ENCODE results near the gene AAK1.

The AAK1 gene

DNA sequence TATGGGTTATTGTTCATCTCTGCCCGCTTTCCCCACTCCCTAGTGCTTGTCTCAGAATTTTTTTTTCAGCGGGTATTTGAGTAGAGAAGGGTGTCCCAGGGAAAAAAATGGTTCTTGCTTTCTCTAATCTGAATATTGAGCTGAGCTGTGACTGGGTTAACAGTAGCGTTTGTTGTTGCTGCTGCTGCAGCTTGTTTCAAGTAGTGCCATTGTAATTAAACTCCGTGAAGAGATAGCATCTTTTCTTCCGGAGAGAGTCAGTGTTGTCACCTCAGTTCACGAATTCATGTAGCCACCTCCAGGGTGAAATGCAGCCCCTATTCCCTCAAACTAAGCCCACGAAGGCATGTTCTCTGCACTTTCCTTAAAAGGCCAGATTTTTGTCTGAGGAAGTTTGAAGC lies 1.5 kb upstream of the AAK1 start:
- no peak for DNase-seq (ENCODE audit: low read depth)
- TF ChIP-seq CTCF (conservative IDR thresholded peaks at IDR 0.05; ENCODE audit: control insufficient read depth, insufficient read depth, low read depth, low read length), result no peak
- H3K4me3 ChIP-seq (ENCODE audit: control insufficient read depth, low read depth, low read length), result peak overlapping the region; percentile 81

GRCh38 chr2:69644506-69644979 lies 1.0 kb upstream of the AAK1 start:
- peak overlapping the region; percentile 81 for H3K4me3 ChIP-seq (ENCODE audit: control insufficient read depth, low read depth, low read length)
- no peak for TF ChIP-seq CTCF (conservative IDR thresholded peaks at IDR 0.05; ENCODE audit: control insufficient read depth, insufficient read depth, low read depth, low read length)
- DNase-seq (ENCODE audit: low read depth), result no peak

GRCh38 chr2:69642709-69643601 lies 584 bp downstream of the AAK1 start:
- no peak for TF ChIP-seq CTCF (conservative IDR thresholded peaks at IDR 0.05; ENCODE audit: control insufficient read depth, insufficient read depth, low read depth, low read length)

DNA sequence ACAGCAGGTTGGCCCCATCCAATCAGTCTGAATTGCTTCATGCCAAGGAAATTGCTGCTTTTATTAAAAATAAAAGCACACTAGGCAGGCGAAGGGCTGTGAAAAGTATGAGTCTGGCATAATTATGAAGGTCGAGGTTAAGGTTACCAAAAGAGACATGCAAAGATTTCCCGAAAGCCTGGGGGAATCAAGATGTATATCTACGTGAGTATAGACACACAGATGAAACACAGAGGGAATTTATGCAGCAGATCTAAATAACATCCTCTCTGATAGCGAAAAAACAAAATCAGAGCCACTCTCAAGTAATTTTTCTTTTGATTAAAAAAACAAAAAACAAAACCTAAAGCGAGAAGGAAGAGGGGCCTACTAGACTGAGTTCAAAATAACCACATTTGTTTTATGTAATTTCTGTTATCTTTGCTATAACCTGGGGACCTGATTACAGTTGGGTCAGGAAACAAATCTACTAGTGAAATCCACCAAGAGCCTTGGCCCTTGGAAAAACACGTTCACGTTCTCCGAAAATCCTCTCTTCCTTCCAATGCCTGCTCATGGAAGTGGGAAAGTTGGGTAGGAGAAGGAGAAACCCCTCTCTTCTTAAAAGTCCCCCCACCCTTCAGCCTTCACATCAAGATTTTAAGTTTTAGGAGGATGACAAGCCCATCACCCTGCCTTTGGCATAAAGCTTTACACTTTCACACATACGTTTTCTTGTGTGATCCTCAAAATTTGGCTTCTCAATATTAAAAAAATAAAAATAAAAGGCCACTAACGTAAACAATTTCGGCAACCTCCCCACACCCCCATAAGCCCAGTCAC lies 1.4 kb downstream of the AAK1 start:
- H3K4me3 ChIP-seq (ENCODE audit: control insufficient read depth, low read depth, low read length), result peak overlapping the region; percentile 92
- no peak for DNase-seq (ENCODE audit: low read depth)
- TF ChIP-seq CTCF (conservative IDR thresholded peaks at IDR 0.05; ENCODE audit: control insufficient read depth, insufficient read depth, low read depth, low read length), result no peak

More at GRCh38 chr2:69642709-69643601, 584 bp downstream of the AAK1 start:
- peak; percentile 88 for DNase-seq (ENCODE audit: low read depth)
- peak overlapping the region; percentile 92 for H3K4me3 ChIP-seq (ENCODE audit: control insufficient read depth, low read depth, low read length)

DNA sequence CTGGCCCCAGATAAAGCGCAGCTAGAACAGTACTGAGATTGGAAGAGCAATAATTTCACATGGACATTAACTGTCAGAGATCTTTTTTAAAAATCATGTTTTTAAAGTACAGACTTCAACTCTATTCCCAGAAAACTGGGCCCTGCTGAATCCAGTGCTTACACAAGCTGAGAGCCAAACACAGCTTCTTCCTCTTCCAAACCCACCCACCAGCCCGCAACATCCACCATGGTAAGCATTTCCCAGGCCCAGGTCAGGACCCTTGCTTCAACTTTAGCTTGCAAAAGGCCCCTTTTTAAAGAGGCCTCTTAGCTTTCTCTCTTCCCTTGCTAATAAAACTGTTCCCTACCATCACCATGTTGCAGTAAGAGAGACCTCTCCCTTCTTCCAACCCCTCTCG lies 2.1 kb downstream of the AAK1 start:
- DNase-seq (ENCODE audit: low read depth), result no peak
- TF ChIP-seq CTCF (conservative IDR thresholded peaks at IDR 0.05; ENCODE audit: control insufficient read depth, insufficient read depth, low read depth, low read length), result no peak
- H3K4me3 ChIP-seq (ENCODE audit: control insufficient read depth, low read depth, low read length), result peak overlapping the region; percentile 92

DNA sequence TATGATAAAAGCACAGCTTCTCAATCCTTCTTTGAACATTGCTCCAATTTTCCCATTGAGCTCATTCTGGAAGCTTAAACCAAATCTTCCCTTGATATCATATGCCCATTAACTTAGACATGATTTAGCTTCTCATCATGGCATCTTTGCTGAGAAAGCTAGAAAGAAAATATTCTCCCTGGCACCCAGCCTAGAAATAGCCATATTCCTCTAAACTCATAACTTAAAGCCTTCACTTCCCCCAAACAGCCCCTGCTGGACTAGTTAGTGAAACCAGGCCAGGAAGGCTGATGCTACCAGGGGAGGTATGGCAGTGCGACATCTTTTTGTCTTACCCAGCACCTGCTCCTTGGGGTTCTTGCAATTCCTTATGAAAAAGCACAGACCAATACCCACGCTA lies 4.3 kb downstream of the AAK1 start:
- no peak for TF ChIP-seq CTCF (conservative IDR thresholded peaks at IDR 0.05; ENCODE audit: control insufficient read depth, insufficient read depth, low read depth, low read length)
- no peak for DNase-seq (ENCODE audit: low read depth)
- no peak overlapping the region for H3K4me3 ChIP-seq (ENCODE audit: control insufficient read depth, low read depth, low read length)

Data from fibroblast of mammary gland (primary cell).